GM19463 (cell line): ENCODE data around the gene EMC8.

Source experiments
- ATAC-seq: cut with Tn5 transposase; IDR thresholded peaks from one replicate; pipeline ENCODE4 v1.9.1; 2021; ENCODE audit warnings: mild to moderate bottlenecking, moderate library complexity; ENCODE audit not compliant: unreplicated experiment

EMC8 gene

DNA sequence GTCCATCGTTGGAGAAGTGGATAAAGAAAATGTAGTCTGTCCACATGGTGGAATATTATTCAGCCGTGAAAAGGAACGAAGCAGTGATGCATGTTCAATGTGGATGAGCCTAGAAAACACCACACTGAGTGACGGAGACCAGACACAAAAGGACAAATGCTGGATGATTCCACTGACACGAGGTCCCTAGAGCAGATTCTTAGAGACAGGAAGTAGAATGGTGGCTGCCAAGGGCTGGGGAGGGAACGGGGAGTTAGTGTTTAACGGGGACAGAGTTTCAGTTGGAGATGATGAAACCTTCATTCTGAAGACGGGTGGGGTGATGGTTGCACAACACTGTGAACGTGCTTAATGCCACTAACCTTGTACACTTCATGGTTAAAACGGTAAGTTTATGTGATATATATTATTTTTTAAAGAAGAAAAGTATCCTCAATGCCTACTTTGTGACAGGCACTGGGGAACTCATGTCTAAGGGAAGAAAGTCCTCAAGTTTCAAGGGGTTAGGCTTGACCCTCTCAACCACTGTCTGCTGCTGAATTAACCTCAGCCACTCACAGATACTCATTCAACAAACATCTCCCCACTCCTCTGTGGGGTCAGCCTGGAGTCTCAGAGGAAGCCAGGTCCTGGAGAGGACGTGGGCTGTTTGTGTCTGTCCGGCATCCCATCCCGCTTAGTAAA, 66.0 kb downstream of the EMC8 start:
- ATAC-seq = no peak

DNA sequence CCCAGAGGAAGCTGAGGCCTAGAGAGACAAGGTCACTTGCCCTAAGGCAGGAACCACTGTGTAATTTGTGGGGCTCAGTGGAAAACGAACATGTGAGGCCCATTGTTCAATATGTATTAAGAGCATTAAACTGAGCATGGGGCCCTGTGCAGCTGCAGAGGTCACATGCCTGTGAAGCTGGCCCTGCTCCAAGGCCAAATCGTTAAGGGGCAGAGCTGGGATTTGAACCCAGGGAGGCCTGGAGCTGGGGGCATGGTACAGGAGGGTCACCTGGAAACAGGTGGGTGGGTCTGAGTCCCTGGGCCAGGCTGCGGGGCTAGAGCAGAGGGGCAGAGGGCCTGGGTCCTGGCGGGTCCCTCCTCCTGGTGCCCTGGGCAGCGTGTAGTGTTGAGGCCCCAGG, 68.2 kb downstream of the EMC8 start:
- no peak for ATAC-seq

DNA sequence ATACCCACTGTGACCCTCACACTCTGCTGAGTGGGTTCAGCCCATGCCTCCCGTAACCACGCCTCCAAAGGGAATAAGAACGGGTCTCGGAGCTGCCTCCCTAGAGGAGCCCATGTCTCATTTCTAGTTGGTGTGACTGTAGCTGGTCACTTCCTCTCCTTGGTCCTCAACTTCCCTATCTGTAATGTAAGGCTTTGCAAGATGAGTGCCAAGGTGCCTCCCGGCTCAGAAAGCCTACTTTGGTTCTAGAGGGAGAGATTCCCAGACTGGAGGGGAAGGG, 69.2 kb downstream of the EMC8 start:
- ATAC-seq = no peak

- ATAC-seq = no peak
Measured at GRCh38 chr16:85729452-85730185, 69.7 kb downstream of the EMC8 start.

GRCh38 chr16:85728879-85729278, 70.5 kb downstream of the EMC8 start:
- no peak for ATAC-seq
